HG02763 (cell line): ENCODE results near the gene NDUFB10.
A peak's percentile ranks its signal among the peaks of the same experiment; 100 is the strongest.
"Not testable (repeated sequence)": the region's sequence is repeated elsewhere in the genome, so short reads cannot be mapped to it uniquely, and the experiment has no call there.

ENCODE experiments used
- ATAC-seq: cut with Tn5 transposase; IDR thresholded peaks from one replicate; pipeline ENCODE4 v1.9.1; 2021; ENCODE audit warnings: mild to moderate bottlenecking, moderate library complexity; ENCODE audit not compliant: unreplicated experiment

NDUFB10 gene

GRCh38 chr16:1959269-1960039 is at the start of gene NDUFB10:
NDUFB10 (plus strand) TSS chr16:1959538; CDS start chr16:1959625, 87 bp downstream.
- peak; percentile 75 for ATAC-seq

- no peak for ATAC-seq
These were observed 49.6 kb upstream of the NDUFB10 start for GRCh38 chr16:1909561-1910231.

- no peak for ATAC-seq
These were observed 47.7 kb upstream of the NDUFB10 start for GRCh38 chr16:1911467-1912214.

- ATAC-seq = no peak
These were observed 47.2 kb upstream of the NDUFB10 start for GRCh38 chr16:1912215-1912543.

- ATAC-seq = no peak
These were observed 45.8 kb upstream of the NDUFB10 start for GRCh38 chr16:1913327-1914083.

- ATAC-seq = no peak
These were observed 45.2 kb upstream of the NDUFB10 start for GRCh38 chr16:1914084-1914608.

- ATAC-seq = no peak
These were observed 44.4 kb upstream of the NDUFB10 start for GRCh38 chr16:1914988-1915387.

GRCh38 chr16:1915732-1916639 is 43.4 kb upstream of the NDUFB10 start:
- ATAC-seq = no peak

- ATAC-seq = no peak
These were observed 42.7 kb upstream of the NDUFB10 start for GRCh38 chr16:1916640-1916990.

GRCh38 chr16:1917056-1917664 is 42.2 kb upstream of the NDUFB10 start:
- no peak for ATAC-seq

GRCh38 chr16:1917665-1918350 is 41.5 kb upstream of the NDUFB10 start:
- no peak for ATAC-seq

- ATAC-seq = no peak
These were observed 40.7 kb upstream of the NDUFB10 start, which contains the start of gene HS3ST6 for GRCh38 chr16:1918351-1919326. HS3ST6 (minus strand) TSS chr16:1918415; CDS start chr16:1918323, 92 bp downstream.

- ATAC-seq = no peak
These were observed 39.9 kb upstream of the NDUFB10 start for GRCh38 chr16:1919327-1919998.

GRCh38 chr16:1920122-1920521 is 39.2 kb upstream of the NDUFB10 start:
- not testable (repeated sequence) for ATAC-seq

GRCh38 chr16:1920727-1921171 is 38.6 kb upstream of the NDUFB10 start:
- no peak for ATAC-seq

- ATAC-seq = no peak
These were observed 37.0 kb upstream of the NDUFB10 start for GRCh38 chr16:1922357-1922756.
